GM12864 (cell line): ENCODE results near the gene HEXB.
"Not testable (repeated sequence)": the region's sequence is repeated elsewhere in the genome, so short reads cannot be mapped to it uniquely, and the experiment has no call there.

Experiments used
- DNase-seq: peaks from one replicate; pipeline ENCODE4 v3.0.0-alpha.2; 2011; ENCODE audit warnings: low read depth
- H3K4me3 ChIP-seq: 2 replicates; pipeline ENCODE4 v1.5.1; 2011; ENCODE audit warnings: mild to moderate bottlenecking, low read depth, low read length, control low read depth
- CTCF ChIP-seq: IDR thresholded peaks from 2 replicates; pipeline ENCODE4 v1.5.1; 2011; ENCODE audit warnings: low read depth, mild to moderate bottlenecking, moderate library complexity, low read length, control low read depth, inconsistent platforms; ENCODE audit errors: missing control alignments

HEXB gene

GRCh38 chr5:74725331-74725730 is 40.3 kb downstream of the HEXB start:
- no peak overlapping the region for H3K4me3 ChIP-seq
- no peak for TF ChIP-seq CTCF
- DNase-seq: no peak

GRCh38 chr5:74736759-74737158 is 51.7 kb downstream of the HEXB start:
- no peak for TF ChIP-seq CTCF
- H3K4me3 ChIP-seq: no peak overlapping the region
- no peak for DNase-seq

GRCh38 chr5:74738406-74738805 is 53.4 kb downstream of the HEXB start:
- H3K4me3 ChIP-seq: no peak overlapping the region
- no peak for TF ChIP-seq CTCF
- DNase-seq: no peak

- not testable (repeated sequence) for H3K4me3 ChIP-seq, DNase-seq
Observed at GRCh38 chr5:74748742-74749141, 63.7 kb downstream of the HEXB start.

- DNase-seq: no peak
- TF ChIP-seq CTCF: no peak
- H3K4me3 ChIP-seq: no peak overlapping the region
Observed at GRCh38 chr5:74761241-74761640, 76.2 kb downstream of the HEXB start.

- no peak for TF ChIP-seq CTCF
- no peak overlapping the region for H3K4me3 ChIP-seq
- no peak for DNase-seq
Observed at GRCh38 chr5:74762599-74762998, 77.6 kb downstream of the HEXB start.

GRCh38 chr5:74763504-74763903 is 78.5 kb downstream of the HEXB start:
- no peak for DNase-seq
- no peak overlapping the region for H3K4me3 ChIP-seq
- no peak for TF ChIP-seq CTCF

- TF ChIP-seq CTCF: no peak
- no peak for DNase-seq
- H3K4me3 ChIP-seq: no peak overlapping the region
Observed at GRCh38 chr5:74765201-74765600, 80.2 kb downstream of the HEXB start.
